Umbilical cord (tissue), 2 donors: Measurements from ENCODE around the gene GABBR2. TPM values are rescaled to one million over a fixed set of nuclear protein-coding genes. Genes with fewer than 3 reads are reported as not detected.
"Not testable (repeated sequence)": the region's sequence is repeated elsewhere in the genome, so short reads cannot be mapped to it uniquely, and the experiment has no call there.

ENCODE experiments used
- DNase-seq: peaks from one replicate; pipeline ENCODE4 v3.0.0-alpha.2; 2015; ENCODE audit warnings: low spot score
- total RNA-seq: library from RNA; depleted of rRNA; stranded (reverse); fragments of >200 nt; gene quantifications from one replicate; pipeline ENCODE4 v1.2.3, GENCODE V29; 2014; ENCODE audit warnings: low replicate concordance; ENCODE audit not compliant: insufficient read depth

Gene GABBR2
- total RNA-seq, 1 donor from 2014 or later = 0.24 TPM

DNA sequence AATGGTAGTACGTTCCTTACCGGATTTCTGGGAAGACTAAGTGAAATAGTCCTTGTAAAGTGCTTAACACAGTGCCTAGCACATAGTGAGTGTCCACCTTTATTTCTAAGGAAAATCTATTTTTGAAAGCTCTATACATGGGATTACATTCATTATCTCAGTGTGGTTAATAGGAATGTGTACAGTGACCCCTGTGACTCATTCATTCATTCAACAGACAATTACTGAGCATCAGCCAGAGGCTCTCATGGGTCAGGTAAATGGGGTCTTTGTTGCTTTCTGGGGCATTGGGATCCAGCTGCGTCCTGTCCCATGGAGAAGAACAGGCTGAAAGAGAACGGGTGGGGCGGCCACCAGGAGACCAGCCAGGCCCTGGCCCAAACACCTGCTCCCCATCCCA is 227.1 kb downstream of the GABBR2 start:
- no peak for DNase-seq

DNA sequence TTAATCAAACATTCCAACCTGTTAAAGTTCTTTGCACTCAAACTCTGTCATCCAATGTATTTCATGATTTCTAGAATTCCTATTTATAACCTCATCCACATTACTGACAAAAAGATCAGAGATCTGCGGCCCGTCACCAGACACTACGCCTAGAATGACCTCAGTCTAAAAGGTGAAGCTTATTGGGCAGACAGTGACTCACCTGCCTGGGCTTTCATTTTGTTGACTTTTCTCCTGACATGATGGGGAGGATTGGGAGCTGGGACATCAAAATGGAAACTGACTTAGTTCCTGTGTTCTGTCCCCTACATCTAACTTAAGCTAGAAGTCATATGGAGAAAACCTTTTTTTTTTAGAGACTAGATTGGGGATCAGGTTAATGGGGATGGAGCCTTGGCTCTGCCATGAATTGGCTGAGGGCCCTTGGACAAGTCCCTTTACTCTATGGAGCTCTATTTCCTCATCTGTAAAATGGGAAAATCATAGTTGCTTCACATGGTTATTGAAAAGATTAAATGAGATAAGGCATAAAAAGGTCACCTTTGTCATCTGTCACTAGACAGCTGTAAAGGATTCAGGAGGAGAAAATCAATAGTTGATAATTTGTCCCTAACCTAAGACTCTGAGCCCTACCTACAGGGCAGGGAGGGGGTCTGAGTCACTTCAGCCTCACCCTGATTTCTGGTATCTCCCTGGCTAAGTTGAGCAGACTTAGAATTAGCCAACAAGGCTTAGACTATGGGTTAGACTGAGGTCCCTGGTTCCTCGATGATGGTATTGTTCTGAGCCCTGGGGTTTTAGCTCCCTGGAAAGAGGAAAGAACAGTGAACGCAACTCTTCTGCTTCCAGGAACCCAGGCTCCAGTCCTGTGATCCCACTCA is 228.5 kb downstream of the GABBR2 start:
- no peak for DNase-seq

GRCh38 chr9:98479449-98479848 is 229.3 kb downstream of the GABBR2 start:
- no peak for DNase-seq

- DNase-seq = no peak
Measured at GRCh38 chr9:98477884-98478283, 230.9 kb downstream of the GABBR2 start.

GRCh38 chr9:98472216-98472615 is 236.5 kb downstream of the GABBR2 start:
- no peak for DNase-seq

DNA sequence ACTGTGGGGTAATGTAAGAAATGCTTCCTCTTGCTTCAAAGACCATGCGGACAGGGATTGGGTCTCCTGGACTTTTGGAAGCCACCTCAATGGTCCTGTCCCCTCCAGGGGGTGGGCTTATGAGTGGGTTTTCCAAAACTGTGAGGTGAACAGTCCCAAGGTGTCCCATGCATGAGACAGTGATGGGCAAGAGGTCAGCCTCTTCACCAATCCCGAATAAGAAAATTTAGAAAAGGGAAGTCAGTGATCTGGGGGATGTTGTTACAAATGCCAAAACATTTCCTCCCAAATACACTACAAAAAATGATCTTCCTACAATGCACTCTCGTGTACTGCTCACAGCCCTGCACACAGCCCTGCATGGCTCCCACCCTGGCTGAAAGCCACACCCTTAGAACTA is 237.6 kb downstream of the GABBR2 start:
- no peak for DNase-seq

DNA sequence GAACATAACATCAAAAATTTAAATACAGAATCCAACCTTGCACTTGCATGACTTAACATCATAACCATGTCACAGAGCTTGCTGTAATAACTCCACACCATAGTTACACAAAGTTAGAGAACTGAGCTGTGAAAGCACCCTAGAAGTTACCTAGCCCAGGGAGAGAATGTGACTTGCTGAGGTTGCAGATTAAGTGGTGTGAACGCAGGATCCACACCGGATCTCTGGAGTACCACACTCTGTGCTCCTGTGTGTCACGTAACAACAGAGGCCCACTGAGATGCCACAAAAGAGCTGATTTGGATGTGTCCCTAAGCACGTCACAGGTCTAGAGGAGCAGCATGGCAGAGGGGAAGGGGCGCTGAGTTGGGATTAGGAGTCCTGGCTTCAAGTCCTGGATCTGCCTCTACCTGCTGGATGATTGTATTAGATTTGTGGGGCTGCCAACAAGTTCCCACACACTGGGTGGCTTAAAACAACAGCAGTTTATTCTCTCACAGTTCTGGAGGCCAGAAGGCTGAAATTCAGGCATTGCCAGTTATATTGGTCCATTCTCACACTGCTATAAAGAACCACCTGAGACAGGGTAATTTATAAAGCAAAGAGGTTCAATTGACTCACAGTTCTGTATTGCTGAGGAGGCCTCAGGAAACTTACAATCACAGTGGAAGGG is 240.0 kb downstream of the GABBR2 start:
- no peak for DNase-seq

GRCh38 chr9:98465799-98466198 is 242.9 kb downstream of the GABBR2 start:
- DNase-seq = no peak

DNA sequence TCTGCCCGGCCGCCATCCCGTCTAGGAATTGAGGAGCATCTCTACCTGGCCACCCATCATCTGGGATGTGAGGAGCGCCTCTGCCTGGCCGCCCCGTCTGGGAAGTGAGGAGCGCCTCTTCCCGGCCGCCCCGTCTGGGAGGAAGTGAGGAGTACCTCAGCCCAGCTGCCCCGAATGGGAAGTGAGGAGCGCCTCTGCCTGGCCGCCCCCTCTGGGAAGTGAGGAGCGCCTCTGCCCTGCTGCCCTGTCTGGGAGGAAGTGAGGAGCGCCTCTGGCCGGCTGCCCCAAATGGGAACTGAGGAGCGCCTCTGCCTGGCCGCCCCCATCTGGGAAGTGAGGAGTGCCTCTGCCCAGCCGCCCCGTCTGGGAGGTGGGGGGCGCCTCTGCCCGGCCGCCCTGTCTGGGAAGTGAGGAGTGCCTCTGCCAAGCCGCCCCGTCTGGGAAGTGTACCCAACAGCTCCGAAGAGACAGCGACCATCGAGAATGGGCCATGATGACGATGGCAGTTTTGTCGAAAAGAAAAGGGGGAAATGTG is 244.5 kb downstream of the GABBR2 start:
- not testable (repeated sequence) for DNase-seq

GRCh38 chr9:98462310-98462709 is 246.4 kb downstream of the GABBR2 start:
- no peak for DNase-seq

DNA sequence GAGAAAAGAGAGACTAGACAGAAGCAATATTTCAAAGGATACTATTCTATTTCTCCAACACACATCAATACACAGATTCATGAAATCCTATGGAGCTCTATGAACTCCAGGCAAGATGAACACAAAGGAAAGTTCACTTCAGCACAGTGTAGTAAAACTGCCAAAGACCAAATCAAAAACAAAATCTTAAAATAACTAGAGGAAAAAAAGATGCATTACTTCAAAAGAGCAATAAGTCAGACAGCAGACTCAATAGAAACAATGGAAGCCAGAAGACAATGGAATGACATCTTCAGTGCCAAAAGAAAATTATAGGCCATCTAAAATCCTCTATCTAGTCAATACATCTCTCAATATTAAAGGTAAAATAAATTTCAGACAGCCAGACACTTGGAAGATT is 248.0 kb downstream of the GABBR2 start:
- DNase-seq = no peak

DNA sequence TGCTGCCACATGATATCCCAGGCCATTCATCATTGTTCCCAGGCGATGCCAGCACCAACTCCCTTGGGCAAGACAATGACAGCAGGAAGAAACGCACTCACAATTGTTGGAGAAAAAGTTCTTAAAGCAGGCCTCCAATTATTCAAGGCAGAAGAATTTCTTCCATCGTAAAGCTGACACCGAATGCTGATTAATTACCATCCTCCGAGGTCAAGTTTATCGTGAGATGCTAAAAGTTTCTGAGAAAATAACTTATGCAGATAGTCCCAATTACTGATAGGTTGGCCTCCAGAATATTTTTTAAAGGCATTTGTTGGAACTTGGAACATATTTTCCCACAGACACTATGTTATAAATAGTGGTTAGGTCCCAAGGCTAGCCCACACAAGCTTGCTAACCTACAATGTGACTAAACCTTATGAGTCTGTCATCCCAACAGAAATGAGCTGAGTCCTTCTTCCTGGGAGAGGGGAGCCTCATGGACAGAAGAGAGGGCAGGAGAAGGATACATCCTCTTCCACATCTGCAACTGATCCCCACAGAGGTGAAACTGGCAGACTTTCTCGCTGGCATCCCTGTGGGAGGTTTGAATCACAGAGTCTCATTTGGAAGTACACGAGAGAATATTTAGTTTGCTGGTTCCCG is 250.9 kb downstream of the GABBR2 start:
- no peak for DNase-seq

DNA sequence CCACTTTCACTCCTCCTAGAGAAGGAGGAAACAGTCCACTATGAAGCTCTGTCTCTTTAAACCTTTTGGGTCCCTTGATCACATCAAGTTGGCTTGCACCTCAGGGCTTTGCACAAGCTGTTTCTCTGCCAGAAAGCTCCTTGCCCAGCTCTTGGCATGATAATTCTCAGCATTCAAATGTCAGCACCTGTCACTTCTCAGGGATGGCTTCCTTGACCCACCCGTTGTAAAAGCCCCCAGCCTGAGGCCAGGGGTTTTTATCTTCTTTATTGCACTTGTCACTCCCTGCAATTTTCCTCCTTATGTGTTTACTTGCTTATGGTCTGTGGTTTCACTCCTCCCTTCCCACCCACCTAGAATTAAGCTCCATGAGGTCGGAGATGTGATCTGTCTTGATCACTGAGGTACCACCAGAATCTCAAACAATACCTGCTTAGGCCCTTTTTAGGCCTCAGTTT is 252.6 kb downstream of the GABBR2 start:
- no peak for DNase-seq

DNA sequence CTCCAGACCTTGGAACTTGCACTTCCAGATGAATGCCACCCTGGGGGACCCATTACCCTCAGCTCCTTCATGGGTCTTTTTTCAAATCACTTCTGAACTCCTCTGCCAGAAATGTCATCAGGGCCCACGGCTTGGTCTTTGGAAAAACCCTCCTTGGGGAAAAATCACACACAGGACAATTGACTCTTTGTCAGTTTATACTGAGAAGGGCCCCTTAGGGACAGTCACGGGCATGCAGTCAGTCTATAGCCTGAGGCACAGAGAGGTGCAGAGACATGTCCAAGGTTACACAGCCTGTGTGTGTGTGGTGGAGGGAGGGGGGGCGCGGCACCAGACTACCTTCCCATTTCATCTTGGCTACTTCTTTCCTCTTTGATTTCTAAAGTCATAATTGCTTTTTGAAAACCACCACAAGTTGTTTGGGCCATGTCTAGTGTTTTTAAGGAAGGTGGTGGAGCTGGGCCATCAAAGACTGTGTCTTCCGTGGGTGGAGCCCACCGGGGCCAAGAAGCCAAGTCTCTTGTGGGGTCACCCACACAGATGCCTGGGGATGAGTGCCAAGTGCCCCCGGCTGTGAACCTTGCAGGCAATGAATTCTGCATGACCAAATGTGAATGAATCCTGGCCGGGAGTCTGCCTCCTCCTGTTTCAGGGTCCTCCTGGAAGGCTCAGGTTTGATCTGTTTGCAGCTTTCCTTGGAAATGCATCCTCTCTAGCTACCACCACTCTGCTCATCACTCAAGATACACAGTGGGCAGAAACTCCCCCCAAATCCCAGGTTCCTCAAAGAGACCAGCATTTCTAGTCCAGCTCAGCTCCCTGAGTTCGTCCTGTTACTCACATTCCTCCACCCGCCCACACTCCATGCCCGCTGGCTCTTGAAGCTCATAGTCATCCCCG is 253.2 kb downstream of the GABBR2 start:
- DNase-seq = peak; percentile 4

DNA sequence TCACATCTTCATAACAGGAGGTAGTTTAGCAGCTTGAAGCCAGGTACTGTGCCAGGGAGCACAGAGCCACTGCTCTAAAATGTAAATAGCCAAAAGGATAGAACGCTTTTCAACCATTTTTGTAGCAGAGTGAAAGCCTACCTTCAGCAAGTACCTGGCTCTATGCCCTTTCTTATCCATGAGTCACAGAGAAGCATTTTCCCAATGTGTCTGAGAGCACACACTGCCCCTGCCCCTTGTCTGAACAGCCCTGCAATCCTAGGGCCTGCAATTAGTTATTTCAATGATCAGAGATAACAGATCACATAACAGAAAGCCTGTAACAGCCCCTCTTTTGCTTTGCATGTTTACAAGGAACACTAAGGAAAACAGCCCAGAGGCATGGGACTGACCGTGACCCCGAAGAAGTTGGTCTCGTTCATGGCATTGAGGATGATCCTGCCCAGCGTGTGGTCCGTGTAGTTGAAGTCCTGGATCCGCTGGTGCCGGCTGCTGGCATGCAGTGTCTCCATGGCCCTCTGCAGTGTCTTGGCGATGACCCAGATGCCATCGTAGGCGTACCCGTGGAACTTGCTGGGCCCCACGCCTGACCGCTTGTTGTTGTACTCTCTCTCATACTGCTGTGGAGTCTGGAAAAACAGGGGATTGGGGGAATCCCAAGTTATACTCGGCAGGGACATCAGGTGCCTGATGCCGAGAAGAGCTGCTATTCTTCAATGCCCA is 255.0 kb downstream of the GABBR2 start:
- DNase-seq = no peak

GRCh38 chr9:98451576-98451975 is 257.2 kb downstream of the GABBR2 start:
- no peak for DNase-seq

DNA sequence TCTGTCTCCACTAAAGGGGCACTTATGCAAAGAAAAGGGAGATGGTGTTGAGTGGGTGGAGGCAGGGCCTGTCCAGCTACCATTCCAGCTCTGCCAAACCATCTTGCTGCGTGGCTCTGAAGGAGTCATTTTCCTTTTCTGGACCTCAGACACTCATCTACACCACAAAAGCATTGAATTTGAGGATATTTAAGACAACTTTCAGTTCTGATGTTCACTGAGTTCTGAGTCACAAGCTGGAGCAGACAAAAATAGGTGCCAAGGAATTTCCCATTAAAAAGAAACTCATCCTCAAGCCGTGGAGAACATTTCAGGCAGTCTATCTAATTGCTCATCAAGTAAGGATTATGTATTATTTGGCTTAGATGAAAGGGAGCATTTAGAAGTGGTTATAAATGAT is 258.2 kb downstream of the GABBR2 start:
- no peak for DNase-seq

GRCh38 chr9:98449871-98450270 is 258.9 kb downstream of the GABBR2 start:
- no peak for DNase-seq

DNA sequence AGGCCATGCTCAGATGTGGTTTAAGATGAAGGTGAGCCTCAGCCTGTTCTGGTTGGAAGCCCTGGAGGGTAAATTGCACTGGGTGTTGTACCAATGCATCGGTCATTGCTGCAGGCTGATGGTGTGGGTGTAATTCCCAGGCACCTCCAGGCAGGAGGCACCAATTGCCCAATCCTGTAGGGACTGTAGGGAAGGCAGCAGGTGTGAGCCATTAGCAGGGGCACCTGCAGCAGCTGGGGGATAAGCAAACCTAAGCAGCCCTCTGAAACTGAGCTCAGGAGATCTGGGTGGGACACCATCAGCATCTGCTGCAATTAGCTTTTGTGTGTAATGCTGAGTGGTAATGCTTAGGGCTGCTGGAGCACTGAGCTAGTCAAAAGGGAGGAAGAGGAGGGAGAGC is 263.2 kb downstream of the GABBR2 start:
- DNase-seq = no peak

- DNase-seq = no peak
Measured at GRCh38 chr9:98444601-98445000, 264.1 kb downstream of the GABBR2 start.
